Body of pancreas (tissue), 4 donors: ENCODE data around the gene DNAJC30.

ENCODE experiments used
- CTCF ChIP-seq, 7 experiments: fragments of 450-650 bp in 4 of 7; fragments of 200-600 bp in 3 of 7; sonication (generic) in 3 of 7; IDR thresholded peaks; one replicate each; pipeline ENCODE4 v1.5.1; 2016 to 2019; ENCODE audit warnings: antibody characterized with exemption in 7 of 7
- POLR2A ChIP-seq, 3 donors: fragments of 450-650 bp; IDR thresholded peaks; one replicate each; pipeline ENCODE4 v1.6.1; 2016; ENCODE audit warnings: antibody characterized with exemption in 3 of 3, mild to moderate bottlenecking in 2 of 3

- TF ChIP-seq CTCF (IDR thresholded peaks at IDR 0.05) (no peak), POLR2A (IDR thresholded peaks at IDR 0.05) (no peak)
Measured at GRCh38 chr7:73683788-73684693, 788 bp upstream of the DNAJC30 start.
